GM06990 (cell line): ENCODE data around the gene PTGER1.

ENCODE experiments used
- DNase-seq: peaks from one replicate; pipeline ENCODE4 v3.0.0-alpha.2; 2011; ENCODE audit not compliant: insufficient read length; ENCODE audit errors: extremely low read depth
- H3K27me3 ChIP-seq: replicated peaks from 2 replicates; pipeline ENCODE4 v1.6.0; 2011; ENCODE audit warnings: low read length; ENCODE audit not compliant: control insufficient read depth, insufficient read depth
- H3K36me3 ChIP-seq: 2 replicates; pipeline ENCODE4 v1.5.1; 2011; ENCODE audit warnings: low read length; ENCODE audit not compliant: control insufficient read depth, insufficient read depth
- H3K4me3 ChIP-seq: replicated peaks from 2 replicates; pipeline ENCODE4 v1.5.1; 2011; ENCODE audit warnings: low read depth, mild to moderate bottlenecking, control low read depth, low read length
- CTCF ChIP-seq: IDR thresholded peaks from 2 replicates; pipeline ENCODE4 v1.5.1; 2011; ENCODE audit warnings: low read length, control low read depth, mild to moderate bottlenecking, inconsistent platforms; ENCODE audit not compliant: insufficient read depth, poor library complexity, severe bottlenecking

The PTGER1 gene

GRCh38 chr19:14427461-14427860 is 47.7 kb downstream of the PTGER1 start:
- Histone ChIP-seq H3K4me3 (no peak overlapping the region), H3K36me3 (no peaks in the 10 kb centered on the region), H3K27me3 (no peaks in the 10 kb centered on the region)
- DNase-seq, result no peak
- no peak for TF ChIP-seq CTCF

GRCh38 chr19:14425696-14426138 is 49.4 kb downstream of the PTGER1 start:
- no peaks in the 10 kb centered on the region for H3K27me3 ChIP-seq
- TF ChIP-seq CTCF, result no peak
- no peak overlapping the region for H3K4me3 ChIP-seq
- no peak for DNase-seq
- H3K36me3 ChIP-seq, result no peaks in the 10 kb centered on the region
